Thyroid gland (tissue), 4 donors: ENCODE measurements around the gene TGFBR1.

Source experiments
- CTCF ChIP-seq, 6 experiments: fragments of 200-600 bp in 3 of 6; fragments of 450-650 bp in 3 of 6; sonication (generic) in 3 of 6; IDR thresholded peaks; one replicate each; pipeline ENCODE4 v1.5.1; 2016 to 2019; ENCODE audit warnings: antibody characterized with exemption in 6 of 6, mild to moderate bottlenecking in 2 of 6, inconsistent platforms in 1 of 6, moderate library complexity in 1 of 6
- POLR2A ChIP-seq, 2 donors: fragments of 450-650 bp; IDR thresholded peaks; one replicate each; pipeline ENCODE4 v1.6.1; 2017; ENCODE audit warnings: antibody characterized with exemption in 2 of 2, mild to moderate bottlenecking in 2 of 2, moderate library complexity in 1 of 2

- TF ChIP-seq CTCF (IDR thresholded peaks at IDR 0.05) (no peak), POLR2A (IDR thresholded peaks at IDR 0.05) (no peak)
Measured at GRCh38 chr9:99158629-99159028, 53.7 kb downstream of the TGFBR1 start.
